ENCODE results near the gene SFSWAP.

DNA sequence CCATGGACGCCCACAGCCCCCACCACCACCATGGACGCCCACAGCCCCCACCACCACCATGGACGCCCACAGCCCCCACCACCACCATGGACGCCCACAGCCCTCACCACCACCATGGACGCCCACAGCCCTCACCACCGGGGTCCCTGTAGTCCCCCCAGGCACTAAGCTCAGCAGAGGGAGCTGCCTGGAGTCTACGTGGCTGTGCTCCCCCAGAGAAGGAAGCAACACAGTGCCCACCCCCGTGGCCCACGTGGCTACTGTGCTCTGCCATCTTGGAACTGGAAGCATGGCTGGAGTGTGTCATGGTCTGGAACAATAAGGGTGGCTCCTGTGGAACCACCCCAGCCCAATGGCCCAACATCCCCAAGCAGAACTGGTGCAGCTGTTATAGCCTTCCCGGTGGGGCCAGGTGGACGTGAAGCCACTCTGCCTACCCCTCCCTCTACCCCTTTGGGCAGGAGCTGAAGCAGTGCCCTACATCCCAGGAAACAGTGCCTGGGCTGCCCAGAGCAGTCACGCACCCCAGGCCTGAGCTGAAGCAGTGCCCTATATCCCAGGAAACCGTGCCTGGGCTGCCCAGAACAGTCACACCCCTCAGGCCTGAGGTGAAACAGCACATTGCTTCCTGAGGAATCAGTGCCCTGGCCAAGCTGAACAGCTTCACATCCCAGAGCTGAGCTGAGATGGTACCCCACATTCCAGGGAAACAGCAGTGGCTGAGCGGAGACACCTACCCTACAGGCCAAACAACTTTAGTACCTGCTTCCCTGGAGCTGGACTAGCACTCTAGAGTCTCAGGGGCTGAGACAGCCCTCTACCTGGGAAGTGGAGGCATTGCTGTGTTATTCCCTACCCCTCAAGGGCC lies 9.0 kb upstream of the SFSWAP start:
- TF ChIP-seq POLR2A (IDR thresholded peaks at IDR 0.05): no peak
- TF ChIP-seq, protein P1, sequence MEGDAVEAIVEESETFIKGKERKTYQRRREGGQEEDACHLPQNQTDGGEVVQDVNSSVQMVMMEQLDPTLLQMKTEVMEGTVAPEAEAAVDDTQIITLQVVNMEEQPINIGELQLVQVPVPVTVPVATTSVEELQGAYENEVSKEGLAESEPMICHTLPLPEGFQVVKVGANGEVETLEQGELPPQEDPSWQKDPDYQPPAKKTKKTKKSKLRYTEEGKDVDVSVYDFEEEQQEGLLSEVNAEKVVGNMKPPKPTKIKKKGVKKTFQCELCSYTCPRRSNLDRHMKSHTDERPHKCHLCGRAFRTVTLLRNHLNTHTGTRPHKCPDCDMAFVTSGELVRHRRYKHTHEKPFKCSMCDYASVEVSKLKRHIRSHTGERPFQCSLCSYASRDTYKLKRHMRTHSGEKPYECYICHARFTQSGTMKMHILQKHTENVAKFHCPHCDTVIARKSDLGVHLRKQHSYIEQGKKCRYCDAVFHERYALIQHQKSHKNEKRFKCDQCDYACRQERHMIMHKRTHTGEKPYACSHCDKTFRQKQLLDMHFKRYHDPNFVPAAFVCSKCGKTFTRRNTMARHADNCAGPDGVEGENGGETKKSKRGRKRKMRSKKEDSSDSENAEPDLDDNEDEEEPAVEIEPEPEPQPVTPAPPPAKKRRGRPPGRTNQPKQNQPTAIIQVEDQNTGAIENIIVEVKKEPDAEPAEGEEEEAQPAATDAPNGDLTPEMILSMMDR (IDR thresholded peaks at IDR 0.05): no peak
- no peak for TF ChIP-seq EP300 (IDR thresholded peaks at IDR 0.05)

Data from stomach (tissue), 4 donors.